Suprapubic skin (tissue), 4 donors: ENCODE measurements around the gene SOHLH2. TPM values are rescaled to one million over a fixed set of nuclear protein-coding genes. Genes with fewer than 3 reads are reported as not detected.

Experiments
- DNase-seq, 2 donors: peaks; one replicate each; pipeline ENCODE4 v3.0.0-alpha.2; 2019; ENCODE audit warnings: low spot score in 2 of 2
- H3K27ac ChIP-seq: fragments of 200-600 bp; sonication (generic); one replicate; pipeline ENCODE4 v1.5.1; 2019
- H3K27me3 ChIP-seq: fragments of 200-600 bp; sonication (generic); one replicate; pipeline ENCODE4 v1.5.1; 2019
- H3K36me3 ChIP-seq: fragments of 200-600 bp; sonication (generic); one replicate; pipeline ENCODE4 v1.5.1; 2019
- H3K4me1 ChIP-seq: fragments of 200-600 bp; sonication (generic); one replicate; pipeline ENCODE4 v1.5.1; 2019
- H3K4me3 ChIP-seq: fragments of 200-600 bp; sonication (generic); one replicate; pipeline ENCODE4 v1.5.1; 2019; ENCODE audit warnings: mild to moderate bottlenecking
- H3K9me3 ChIP-seq: fragments of 200-600 bp; sonication (generic); one replicate; pipeline ENCODE4 v1.5.1; 2019
- EP300 ChIP-seq: sonication (generic); formaldehyde crosslinking; IDR thresholded peaks from one replicate; pipeline ENCODE4 v1.6.1; 2017; ENCODE audit warnings: antibody characterized with exemption
- POLR2A ChIP-seq, 2 donors: fragments of 450-650 bp; IDR thresholded peaks; one replicate each; pipeline ENCODE4 v1.6.1; 2017; ENCODE audit warnings: antibody characterized with exemption in 2 of 2, mild to moderate bottlenecking in 2 of 2, moderate library complexity in 2 of 2
- POLR2AphosphoS5 ChIP-seq, 3 donors: sonication (generic); formaldehyde crosslinking; IDR thresholded peaks; one replicate each; pipeline ENCODE4 v1.6.1; 2017; ENCODE audit warnings: antibody characterized with exemption in 3 of 3
- WGBS: methylation state at CpG from one replicate; pipeline ENCODE4 v1.1.5; 2018; 5-methylcytosine and 5-hydroxymethylcytosine counted together
- total RNA-seq, 4 donors: library from RNA; depleted of rRNA; stranded (reverse); fragments of >200 nt; gene quantifications; one replicate each; pipeline ENCODE4 v1.1.0, GENCODE V29; 2016
- TF ChIP-seq, protein P1 (sequence below), 2 donors: fragments of 200-600 bp in 1 of 2; fragments of 450-650 bp in 1 of 2; sonication (generic) in 1 of 2; IDR thresholded peaks; one replicate each; pipeline ENCODE4 v1.5.1; 2016 to 2019; ENCODE audit warnings: antibody characterized with exemption in 2 of 2, mild to moderate bottlenecking in 1 of 2, moderate library complexity in 1 of 2

SOHLH2 gene
- total RNA-seq, 4 donors from 2014 or later, result 0.21 TPM; not detected in 3

DNA sequence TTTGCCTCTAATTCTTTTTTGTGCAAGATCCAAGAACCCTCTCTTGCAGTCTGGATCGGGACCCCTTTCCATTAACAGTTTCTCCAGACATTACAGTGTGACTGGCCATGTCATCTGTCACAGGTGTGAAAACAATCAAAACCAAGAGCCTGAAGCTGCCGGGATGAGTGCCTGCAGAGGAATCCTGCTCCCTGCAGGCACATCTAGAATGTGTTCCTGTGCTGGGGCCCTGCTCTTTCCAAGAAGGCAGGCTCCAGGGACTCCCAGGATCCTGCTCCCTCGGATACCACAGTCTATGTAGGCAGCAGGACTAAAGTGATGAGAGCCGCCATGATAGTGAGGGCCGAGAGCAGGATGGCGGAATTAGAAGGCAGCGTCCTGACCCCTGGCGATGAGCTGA, 44.5 kb upstream of the SOHLH2 start:
- H3K27ac ChIP-seq, result no peak overlapping the region
- 90% methylated on average over 8 of the region's 8 CpGs for WGBS
- TF ChIP-seq, protein P1, sequence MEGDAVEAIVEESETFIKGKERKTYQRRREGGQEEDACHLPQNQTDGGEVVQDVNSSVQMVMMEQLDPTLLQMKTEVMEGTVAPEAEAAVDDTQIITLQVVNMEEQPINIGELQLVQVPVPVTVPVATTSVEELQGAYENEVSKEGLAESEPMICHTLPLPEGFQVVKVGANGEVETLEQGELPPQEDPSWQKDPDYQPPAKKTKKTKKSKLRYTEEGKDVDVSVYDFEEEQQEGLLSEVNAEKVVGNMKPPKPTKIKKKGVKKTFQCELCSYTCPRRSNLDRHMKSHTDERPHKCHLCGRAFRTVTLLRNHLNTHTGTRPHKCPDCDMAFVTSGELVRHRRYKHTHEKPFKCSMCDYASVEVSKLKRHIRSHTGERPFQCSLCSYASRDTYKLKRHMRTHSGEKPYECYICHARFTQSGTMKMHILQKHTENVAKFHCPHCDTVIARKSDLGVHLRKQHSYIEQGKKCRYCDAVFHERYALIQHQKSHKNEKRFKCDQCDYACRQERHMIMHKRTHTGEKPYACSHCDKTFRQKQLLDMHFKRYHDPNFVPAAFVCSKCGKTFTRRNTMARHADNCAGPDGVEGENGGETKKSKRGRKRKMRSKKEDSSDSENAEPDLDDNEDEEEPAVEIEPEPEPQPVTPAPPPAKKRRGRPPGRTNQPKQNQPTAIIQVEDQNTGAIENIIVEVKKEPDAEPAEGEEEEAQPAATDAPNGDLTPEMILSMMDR (IDR thresholded peaks at IDR 0.05), result no peak
- no peak for TF ChIP-seq EP300
- TF ChIP-seq POLR2AphosphoS5 (IDR thresholded peaks at IDR 0.05), result no peak
- no peak for TF ChIP-seq POLR2A (IDR thresholded peaks at IDR 0.05)
- no peaks in the 10 kb centered on the region for H3K36me3 ChIP-seq
- H3K4me3 ChIP-seq, result no peak overlapping the region
- no peak for DNase-seq
- H3K9me3 ChIP-seq, result no peaks in the 10 kb centered on the region
- peaks cover 8% of the 10 kb centered on the region for H3K4me1 ChIP-seq
- no peaks in the 10 kb centered on the region for H3K27me3 ChIP-seq

DNA sequence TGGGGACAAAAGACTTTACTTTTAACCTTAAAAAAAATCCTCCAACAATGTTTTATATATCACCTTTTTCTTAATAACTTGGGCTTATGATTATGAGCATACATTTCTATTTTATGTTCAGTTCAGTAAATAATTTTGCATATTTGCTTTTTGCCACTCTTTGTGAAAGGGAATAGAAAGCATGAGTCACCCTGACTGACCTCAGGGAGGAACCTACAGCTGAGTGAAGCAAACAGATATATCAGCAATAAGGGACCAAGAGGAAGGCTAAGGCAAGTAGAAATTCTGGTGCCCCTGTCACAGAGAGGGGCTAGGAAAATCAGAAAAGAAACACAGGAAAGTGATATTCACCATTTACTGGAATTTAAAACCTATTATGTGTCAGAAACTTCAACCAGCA, 37.2 kb upstream of the SOHLH2 start:
- no peak for DNase-seq
- no peak overlapping the region for H3K4me3 ChIP-seq
- H3K36me3 ChIP-seq, result no peaks in the 10 kb centered on the region
- TF ChIP-seq, protein P1 (IDR thresholded peaks at IDR 0.05), result no peak
- no peak for TF ChIP-seq EP300
- no peak for TF ChIP-seq POLR2AphosphoS5 (IDR thresholded peaks at IDR 0.05)
- no peak for TF ChIP-seq POLR2A (IDR thresholded peaks at IDR 0.05)
- no peaks in the 10 kb centered on the region for H3K27me3 ChIP-seq
- peaks cover 7% of the 10 kb centered on the region for H3K9me3 ChIP-seq
- H3K4me1 ChIP-seq, result no peaks in the 10 kb centered on the region
- no peak overlapping the region for H3K27ac ChIP-seq

DNA sequence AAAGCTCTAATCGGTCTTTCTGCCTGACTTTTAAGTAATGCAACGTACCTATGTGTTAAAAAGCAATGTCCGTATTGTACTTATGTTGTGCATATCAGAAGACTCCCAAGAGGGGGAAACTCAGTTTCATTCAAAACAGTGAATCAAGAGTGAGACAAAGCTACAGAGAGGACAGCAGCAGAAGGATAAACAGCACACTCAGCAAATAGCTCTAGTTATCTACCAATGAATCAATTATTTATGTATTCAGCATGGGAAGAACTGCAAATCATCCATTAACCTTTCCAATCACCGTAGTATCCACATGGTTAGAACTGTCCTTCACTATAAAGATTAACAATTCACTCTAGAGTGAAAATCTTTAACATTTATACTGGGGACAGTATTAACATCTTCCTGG, 36.7 kb upstream of the SOHLH2 start:
- DNase-seq, result no peak
- no peaks in the 10 kb centered on the region for H3K4me1 ChIP-seq
- peaks cover 7% of the 10 kb centered on the region for H3K9me3 ChIP-seq
- WGBS, result 91% methylated on average over 4 of the region's 4 CpGs
- no peak overlapping the region for H3K4me3 ChIP-seq
- H3K27ac ChIP-seq, result no peak overlapping the region
- no peaks in the 10 kb centered on the region for H3K27me3 ChIP-seq
- H3K36me3 ChIP-seq, result no peaks in the 10 kb centered on the region
- TF ChIP-seq EP300 (no peak), POLR2AphosphoS5 (IDR thresholded peaks at IDR 0.05) (no peak), POLR2A (IDR thresholded peaks at IDR 0.05) (no peak)
- TF ChIP-seq, protein P1 (IDR thresholded peaks at IDR 0.05), result no peak

GRCh38 chr13:36248700-36249099, 34.3 kb upstream of the SOHLH2 start:
- Histone ChIP-seq H3K4me1 (no peaks in the 10 kb centered on the region), H3K27ac (no peak overlapping the region), H3K36me3 (no peaks in the 10 kb centered on the region), H3K27me3 (no peaks in the 10 kb centered on the region), H3K9me3 (peaks cover 7% of the 10 kb centered on the region), H3K4me3 (no peak overlapping the region)
- TF ChIP-seq POLR2AphosphoS5 (IDR thresholded peaks at IDR 0.05), result no peak
- TF ChIP-seq EP300, result no peak
- TF ChIP-seq, protein P1 (IDR thresholded peaks at IDR 0.05), result no peak
- no peak for TF ChIP-seq POLR2A (IDR thresholded peaks at IDR 0.05)
- DNase-seq, result no peak

DNA sequence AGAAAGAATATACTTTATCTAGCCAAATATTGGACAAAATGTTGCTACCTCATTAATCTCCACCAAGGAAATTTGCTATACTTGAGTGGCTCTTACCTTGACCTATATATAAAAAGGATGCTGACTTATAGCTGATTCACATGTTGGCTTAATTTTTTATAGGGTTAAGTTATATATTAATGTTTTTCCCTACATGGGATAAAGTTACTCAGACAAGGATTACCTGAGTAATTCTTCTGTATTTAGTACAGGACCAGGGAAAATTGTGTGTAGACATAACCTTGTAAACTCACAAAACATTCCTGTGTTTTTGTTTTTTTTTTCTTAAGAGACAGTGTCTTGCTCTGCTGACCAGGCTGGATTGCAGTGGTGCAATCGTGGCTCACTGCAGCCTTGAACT, 30.6 kb upstream of the SOHLH2 start:
- Histone ChIP-seq H3K4me3 (no peak overlapping the region), H3K9me3 (peaks cover 7% of the 10 kb centered on the region), H3K4me1 (no peaks in the 10 kb centered on the region), H3K27me3 (no peaks in the 10 kb centered on the region), H3K36me3 (no peaks in the 10 kb centered on the region), H3K27ac (no peak overlapping the region)
- WGBS, result 83% methylated on average over 1 of the region's 1 CpG
- TF ChIP-seq, protein P1 (IDR thresholded peaks at IDR 0.05), result no peak
- TF ChIP-seq POLR2AphosphoS5 (IDR thresholded peaks at IDR 0.05) (no peak), POLR2A (IDR thresholded peaks at IDR 0.05) (no peak), EP300 (no peak)
- no peak for DNase-seq
